Stimulated activated CD8-positive, alpha-beta memory T cell treated with anti-CD3 and anti-CD28 coated beads, Interleukin-7, amount 100 ng/mL, for 1 hour (primary cell): ENCODE results near the gene KLHL30.
"Not testable (repeated sequence)": the region's sequence is repeated elsewhere in the genome, so short reads cannot be mapped to it uniquely, and the experiment has no call there.

Experiments used
- DNase-seq, 2 donors: peaks; one replicate each; pipeline ENCODE4 v3.0.0-alpha.2; 2020; ENCODE audit warnings: low read depth in 2 of 2

KLHL30 gene

DNA sequence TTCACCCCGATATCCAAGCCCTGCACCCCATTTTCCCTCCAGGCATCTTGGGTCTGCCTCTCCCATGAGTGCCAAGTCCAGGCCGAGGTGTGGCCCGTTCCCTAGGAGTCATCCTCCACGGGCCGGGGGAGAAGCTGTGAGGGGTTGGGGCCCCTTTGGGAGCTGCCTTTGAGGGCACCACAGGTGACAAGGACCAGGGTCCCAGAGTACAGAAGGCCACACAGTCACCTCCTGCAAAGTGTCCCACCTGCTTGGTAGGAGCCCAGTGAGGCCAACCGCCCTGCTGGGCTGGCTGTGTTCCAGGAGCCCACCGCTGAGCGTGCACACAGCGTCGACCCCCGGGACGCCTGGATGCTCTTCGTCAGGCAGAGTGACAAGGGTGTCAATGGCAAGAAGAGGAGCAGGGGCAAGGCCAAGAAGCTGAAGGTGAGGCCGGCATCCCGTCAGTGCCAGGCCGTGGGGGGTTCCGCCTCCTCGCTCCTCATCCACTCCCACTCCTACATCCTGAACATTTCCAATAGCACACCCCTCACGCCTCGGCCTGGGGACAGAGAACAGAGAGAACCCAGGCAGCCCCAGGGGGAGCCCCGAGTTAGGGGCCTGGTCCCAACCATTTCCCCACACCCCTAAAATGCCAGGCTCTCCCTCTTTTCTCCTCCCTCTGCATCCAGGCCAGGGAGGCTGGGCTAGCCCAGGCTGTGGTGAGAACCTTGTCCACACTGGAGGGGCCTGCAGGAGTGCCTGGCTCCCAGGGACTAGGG lies 23.0 kb downstream of the KLHL30 start:
- DNase-seq: no peak

DNA sequence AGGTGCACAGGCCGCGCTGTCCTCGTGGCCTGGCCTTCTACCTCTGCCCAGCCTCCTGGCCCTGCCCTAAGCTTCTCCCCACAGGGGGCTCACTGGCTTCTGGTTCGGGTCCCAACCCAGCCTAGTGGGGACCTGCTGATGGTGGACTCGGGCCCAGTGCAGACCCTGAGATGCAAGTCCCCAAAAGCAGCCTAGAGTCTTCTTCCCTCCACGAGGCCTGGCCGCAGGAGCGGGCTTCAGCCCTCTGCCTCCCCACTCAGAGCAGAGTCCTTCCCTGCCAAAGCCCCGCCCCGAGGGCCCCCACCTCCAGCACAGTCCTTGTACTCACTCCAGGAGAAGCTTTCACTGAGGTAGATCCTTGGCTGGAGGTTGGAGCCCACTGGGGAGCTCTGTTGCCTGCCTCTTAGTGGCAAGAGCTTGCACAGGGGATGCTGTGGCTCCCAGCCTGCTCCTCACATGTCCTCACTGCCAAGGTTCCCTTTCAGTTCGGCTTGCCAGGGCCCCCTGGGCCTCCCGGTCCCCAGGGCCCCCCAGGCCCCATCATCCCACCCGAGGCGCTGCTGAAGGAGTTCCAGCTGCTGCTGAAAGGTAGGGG lies 23.9 kb downstream of the KLHL30 start:
- no peak for DNase-seq

DNA sequence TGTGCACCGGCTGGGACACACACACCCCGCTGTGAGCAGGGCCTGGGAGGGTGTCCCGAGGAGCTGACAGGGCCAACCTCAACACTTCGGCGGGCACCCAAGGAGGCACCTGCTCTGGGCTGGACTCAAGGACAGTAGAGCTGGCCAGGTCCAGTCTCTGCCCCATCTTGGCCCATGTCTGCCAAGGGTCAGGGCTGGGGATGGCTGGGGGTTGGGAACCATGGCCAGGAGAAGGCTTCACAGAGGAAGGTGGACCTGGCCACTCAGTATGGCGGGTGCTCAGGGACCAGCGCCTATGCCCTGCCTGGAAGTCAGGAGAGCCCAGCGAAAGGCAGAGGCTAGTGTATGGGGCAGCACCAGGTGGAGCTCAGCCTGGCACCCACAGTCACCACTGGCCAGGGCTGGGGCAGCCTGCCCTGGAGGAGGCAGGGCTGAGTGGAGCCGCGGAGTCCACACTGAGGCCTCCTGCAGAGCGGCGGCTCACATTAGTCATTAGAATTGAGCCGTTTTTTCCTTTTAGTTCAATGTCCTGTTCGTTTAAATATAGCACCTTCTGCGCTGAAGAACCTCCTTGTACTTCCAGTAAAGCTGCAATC lies 24.5 kb downstream of the KLHL30 start:
- DNase-seq: no peak

DNA sequence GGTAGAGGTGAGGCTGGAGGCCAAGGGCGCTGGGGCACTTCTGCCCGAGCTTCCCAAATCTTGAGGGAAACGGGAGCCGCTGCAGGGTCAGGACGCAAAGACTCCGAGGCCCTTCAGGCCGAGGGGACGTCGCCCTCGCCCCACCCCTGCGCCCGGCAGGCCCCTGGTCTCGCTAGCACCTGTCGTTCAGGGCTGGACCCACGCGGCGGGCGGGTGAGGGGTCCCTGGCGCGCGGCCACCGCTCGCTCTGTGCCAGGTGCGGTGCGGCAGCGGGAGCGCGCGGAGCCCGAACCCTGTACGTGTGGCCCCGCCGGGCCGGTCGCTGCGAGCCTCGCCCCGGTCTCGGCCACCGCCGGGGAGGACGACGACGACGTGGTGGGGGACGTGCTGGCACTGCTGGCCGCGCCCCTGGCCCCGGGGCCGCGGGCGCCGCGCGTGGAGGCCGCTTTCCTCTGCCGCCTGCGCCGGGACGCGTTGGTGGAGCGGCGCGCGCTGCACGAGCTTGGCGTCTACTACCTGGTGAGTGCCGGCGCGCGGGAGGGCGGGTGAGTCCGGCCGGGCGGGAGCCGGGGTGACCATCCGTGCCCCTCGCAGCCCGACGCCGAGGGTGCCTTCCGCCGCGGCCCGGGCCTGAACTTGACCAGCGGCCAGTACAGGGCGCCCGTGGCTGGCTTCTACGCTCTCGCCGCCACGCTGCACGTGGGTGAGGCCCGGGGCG lies 25.2 kb downstream of the KLHL30 start:
- DNase-seq: no peak

DNA sequence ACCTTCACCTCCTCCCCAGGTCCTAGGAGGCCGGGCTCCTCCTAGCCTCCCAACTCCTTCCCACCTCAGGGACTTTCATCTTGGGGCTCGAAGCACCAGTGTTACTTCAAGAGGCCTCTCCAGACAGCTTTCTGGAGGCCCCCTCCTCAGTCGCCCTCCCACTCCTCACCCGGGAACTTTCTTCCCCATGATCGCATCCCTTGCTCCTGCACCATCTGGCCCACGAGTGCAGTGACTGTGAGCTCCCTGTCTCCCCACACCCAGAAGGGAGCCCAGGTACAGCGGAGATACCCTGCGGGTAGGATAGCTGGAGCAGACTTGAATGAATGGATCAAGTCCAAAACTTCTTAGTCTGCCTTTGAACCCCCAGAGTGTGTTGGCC lies 26.4 kb downstream of the KLHL30 start:
- DNase-seq: no peak

DNA sequence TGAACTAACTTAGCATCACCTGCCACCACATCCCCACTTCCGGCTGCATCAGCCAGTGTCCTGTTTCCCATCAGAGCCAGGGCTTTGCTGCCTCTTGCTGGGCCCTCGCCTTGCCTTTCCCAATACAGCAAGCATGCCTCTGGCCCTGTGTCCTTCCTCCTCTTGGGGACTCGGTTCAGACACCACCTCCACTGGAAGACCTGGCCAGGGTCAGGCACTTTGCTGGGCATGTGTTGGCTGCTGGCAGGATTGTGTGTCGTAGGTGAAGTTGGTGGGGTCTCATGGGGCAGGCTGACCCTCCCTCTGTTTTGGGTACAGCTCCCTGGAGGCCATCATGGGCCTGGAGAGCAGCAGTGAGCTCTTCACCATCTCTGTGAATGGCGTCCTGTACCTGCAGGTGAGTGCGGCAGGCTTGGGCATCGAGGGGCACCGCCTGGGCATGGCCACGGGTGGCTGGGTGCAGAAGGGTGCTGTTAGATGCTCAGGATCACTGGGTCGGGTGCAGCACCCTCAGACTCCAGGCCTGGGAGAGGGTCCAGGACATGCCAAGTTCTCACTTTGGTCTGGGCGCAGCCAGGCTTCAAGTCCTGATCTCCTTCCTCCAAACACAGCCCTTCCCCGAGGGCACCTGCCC lies 26.9 kb downstream of the KLHL30 start:
- DNase-seq: no peak

DNA sequence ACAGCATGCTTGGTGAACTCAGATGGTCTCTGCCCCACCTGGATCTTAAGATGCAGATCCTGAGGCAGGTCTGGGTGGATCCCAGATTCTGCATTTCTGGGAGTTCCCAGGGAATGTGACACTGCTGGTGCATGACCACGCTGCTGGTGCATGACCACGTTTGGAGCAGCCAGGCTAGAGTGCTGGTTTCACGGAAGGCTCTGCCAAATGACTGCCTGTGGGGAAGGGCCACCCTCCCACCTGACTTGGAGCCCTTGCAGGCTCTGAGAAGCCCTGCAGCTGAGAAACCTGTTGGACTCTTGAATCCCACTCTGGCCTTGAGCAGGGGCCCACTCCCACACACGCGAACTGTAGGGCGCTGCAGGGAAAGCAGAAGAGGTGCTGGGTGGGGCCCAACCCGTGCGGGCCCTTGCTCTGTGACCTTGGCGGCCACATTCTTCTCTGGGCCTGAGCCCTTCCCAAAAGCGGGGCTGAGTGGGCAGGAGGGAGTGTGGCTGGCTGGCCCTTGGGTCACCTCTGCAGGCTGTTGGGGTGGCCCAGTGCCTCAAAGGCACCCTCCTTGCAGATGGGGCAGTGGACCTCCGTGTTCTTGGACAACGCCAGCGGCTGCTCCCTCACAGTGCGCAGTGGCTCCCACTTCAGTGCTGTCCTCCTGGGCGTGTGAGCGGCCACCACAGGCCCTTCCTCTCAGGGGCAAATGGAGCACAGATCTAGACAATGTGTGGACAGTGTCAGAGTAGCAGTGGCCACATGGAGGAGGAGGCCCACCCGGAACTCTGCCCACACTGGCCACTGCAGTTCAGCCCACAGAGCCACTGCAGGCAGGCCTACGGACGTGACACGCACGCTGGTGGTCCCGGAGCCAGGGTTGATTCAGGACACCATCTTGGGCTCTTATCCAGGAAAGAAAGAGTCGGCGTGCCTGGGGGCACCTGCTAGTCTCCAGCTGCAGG lies 28.2 kb downstream of the KLHL30 start:
- DNase-seq: no peak

DNA sequence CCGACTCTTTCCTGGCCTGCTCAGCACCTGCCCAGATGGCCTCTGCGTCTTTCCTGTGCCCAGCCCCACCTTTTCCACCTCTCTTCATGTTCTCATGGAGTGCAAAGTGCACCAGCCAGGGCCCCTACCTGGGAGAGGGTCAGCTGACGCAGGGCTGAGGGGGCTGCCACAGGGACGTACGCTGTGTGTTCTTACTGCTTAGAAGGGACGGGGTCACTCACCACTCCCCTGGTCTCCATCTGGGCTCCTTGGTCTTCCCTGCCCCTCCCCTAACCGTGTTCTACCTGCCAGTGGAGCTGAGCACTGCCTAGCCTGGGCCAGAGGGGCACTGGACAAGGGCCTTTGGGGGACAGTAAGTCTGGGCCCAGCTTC lies 28.9 kb downstream of the KLHL30 start:
- DNase-seq: no peak

DNA sequence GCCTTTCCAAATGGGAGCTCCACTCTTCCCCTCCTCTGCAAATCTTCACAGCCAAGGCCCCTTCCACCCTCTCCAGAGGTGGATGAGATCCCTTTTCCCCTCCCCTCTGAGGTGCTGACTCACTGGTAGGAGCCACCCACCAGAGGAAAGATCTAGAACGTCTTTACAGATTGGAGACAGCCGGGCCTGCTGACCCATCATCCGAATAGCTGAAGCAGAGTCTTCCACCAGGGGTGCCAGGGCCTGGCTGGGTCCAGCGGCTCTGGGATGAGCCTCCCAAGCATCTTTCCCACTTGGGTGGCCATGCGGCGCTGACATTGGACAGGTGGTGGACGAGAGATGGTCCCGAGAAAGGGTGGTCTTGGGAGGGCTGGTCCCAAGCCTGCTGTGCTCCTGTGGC lies 29.3 kb downstream of the KLHL30 start:
- DNase-seq: no peak

DNA sequence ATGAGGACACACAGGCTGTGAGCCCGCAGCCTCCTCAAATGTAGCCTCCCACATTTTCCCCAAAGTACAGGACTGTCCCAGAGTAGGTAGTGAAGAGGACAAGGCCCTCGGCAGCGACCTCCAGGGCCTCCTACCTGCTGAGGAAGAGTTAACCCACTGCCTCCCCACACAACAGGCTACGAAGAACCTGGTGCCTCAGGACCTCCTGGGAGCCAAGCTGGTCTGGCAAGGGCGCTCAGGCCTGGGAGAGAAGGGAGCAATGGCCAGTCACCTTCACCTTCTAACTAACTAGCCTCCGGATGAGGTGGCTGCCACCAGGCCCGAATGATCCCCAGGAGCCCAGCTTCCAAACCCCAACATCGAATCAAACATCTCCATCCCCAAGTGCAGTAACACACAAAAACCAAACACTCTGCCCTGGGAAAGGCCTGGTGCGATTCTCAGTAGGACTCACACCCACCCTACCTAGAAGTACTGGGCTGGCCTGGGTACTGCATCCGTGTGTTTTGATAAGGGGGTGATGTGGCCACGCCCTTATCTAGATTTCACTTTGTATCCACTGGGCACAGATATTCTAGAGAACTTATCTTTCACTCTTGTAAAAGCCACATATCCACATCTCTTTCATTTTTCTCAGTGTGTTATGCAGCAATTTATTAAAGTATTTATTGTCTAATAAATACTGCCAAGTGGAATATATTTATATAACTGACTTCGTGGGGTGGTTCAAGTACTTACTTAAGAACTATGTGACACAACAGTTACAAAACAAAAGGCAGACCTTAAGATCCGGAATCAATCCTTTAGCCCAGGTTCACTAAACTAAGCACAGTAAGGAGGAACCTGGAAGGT lies 30.0 kb downstream of the KLHL30 start:
- no peak for DNase-seq

DNA sequence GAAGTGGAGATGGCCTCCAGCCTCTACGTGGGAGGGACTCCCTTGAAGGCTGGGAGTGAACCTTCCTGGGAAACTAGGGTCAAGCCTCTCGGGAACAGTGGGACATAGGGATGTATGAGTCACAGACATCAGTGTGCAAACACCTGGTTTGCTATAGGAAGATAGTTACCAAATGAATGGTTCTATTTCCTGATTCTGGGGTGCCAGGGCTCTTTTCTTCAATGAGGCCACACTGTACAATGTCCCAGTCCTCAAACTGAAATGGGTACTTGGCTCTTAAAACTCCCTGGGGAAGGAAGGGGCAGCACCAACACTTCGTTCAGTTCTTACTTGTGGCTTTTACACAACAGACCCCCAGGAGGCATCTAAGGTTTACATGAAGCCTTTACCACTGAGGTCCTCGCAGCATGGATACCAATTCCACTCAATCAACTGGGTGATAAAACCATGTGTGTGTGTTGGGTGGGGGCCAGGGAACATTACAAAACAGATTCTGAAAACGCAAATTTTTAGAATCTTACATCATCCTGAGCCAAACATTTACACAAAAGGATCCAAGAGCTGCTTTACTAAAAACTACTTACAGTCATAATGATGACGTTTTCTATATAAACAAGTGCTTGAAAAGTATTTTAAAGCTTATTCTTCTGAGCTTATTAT lies 30.7 kb downstream of the KLHL30 start:
- no peak for DNase-seq

DNA sequence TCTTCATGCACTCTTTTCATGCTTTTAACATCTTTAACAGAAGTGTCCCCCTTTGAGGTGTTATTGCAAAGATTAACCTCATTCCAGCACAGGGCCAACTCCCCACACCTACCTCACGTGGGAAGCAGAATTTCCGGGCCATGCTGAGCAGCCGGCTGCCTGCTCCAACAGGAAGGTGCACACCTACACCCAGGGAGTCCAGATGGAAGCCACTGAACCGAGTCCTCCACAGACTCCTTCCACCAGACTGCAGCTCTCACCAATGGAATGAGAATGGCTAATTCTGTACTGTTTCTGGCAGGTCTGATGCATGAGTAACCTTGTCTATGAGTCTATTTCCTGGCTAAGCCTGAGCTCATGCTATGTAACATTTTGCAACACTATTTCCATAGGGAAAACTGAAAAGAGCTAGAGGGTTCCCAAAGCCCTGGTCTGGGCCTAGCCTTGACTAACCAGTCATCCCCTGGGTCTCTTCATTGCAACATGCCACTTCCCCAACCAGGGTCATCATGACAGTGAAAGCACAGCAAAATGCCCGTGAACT lies 31.3 kb downstream of the KLHL30 start:
- no peak for DNase-seq

DNA sequence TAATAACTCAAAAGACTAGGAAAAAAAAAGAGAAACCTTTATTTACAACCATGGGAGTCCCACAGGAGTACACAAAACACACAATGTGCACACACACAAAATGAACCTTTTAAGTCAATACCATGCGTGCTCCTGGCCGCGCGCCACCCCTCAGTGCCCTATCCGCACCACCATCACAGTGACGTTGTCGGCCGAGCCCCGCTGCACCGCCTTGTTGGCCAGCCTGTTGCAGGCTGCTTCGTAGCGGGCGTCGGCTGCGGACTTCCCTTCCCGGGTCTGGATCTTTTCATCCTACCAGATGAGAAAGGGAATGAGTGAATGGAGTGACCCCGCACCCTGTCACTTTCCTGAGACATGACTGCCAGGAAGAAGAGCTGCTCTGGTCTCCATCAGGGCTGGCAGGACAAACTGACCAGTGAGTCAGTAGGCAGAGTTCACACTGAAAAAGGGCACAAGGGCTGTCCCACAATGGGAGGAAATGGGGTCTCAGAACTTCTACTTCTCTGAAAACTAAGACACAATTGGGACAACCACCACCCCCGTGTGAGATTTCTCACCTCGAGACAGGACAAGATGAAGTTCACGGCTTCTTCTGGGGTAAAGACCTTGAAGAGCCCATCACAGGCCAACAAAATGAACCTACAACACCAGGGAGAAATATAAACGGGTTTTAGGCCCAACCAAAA lies 32.1 kb downstream of the KLHL30 start:
- no peak for DNase-seq

DNA sequence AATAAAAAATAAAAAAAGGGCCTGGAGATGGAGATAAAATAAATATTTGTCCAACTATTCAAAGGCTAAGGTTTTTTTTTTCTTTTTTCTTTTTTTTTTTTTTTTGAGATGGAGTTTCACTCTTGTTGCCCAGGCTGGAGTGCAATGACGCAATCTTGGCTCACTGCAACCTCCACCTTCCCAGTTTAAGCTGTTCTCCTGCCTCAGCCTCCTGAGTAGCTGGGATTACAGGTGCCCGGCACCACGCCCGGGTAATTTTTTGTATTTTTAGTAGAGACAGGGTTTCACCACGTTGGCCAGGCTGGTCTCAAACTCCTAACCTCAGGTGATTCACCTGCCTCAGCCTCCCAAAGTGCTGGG lies 32.6 kb downstream of the KLHL30 start:
- DNase-seq: not testable (repeated sequence)

DNA sequence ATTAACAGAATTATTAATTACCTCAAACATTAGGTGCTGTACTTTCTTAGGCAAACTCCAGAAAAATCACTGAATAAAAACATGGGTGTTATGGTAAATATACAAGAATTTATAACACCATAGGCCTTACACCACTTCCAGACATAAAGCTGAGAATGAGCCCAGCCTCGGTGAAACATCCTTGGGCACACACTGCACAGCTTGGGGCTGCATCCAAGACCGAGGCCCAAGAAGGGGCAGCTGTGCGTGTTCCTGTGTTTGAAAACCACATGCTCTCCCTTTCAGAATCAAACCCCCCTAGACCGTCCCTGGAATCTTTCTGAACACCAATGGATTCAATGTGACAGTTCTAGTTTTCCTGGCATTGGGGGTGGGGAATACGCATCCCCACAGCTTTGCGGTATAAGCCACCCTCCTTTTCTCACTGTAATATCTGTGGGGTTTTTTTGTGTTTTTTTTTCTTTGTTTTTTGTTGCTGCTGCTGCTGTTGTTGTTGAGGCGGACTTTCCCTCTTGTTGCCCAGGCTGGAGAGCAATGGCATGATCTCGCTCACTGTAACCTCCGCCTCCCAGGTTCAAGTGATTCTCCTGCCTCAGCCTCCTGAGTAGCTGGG lies 33.2 kb downstream of the KLHL30 start:
- DNase-seq: no peak

DNA sequence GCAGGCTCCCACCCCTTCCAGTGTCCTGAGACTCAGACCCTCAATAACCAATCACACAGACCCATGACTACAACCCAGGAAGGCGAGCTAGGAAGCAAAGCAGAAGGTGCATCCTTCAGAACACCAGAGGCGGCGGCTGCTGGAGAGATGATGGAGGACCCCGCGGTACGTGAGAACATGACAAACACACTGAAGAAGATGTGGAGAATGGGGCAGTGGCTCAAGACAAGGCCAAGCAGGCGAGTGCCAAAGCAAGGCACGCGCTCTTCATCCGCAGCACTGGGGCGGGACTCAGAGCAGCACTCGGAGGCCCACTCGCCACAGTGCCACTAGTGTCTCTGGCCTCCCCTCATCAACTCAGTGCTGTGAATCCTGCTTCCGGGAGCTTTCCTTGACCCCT lies 34.0 kb downstream of the KLHL30 start:
- no peak for DNase-seq

DNA sequence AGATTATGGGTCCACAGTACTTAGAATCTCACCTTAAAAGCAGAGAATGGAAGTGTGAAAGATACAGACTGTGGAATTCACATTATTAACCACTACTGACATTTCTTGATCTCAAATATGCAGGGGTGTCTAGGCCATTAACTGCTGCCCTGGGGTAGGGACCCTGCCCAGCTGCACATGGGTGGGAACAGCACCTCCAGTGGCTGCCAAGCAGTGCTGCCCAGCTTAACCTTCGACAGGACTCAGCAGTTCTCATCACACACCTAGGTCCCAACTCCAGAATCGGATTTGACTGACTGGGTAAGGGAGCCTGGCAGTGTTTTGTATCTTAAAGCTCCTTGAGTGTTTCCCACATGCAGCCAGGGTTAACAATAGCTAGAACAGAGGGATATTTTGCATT lies 35.2 kb downstream of the KLHL30 start:
- DNase-seq: no peak

DNA sequence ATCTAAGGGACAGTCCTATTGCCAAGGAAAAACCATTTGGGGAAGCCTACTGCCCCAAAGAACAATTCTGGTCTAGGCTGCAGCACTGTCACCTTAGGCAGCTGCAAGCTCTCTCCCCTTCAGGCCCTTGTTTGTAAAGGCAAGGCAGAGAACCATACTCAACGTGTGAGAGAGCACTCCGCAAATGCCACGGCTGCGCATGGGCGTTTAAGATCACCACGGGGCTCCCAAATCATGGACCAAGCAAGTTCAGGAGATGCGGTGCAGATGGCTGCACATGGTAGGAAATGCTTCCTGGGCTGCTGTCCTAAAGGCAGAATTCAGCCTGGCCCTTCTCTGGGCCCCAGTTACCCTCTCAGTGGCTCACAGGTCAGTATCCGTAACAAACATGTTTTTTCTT lies 35.8 kb downstream of the KLHL30 start:
- no peak for DNase-seq
